ENCODE results near the gene CA14. TPM values are rescaled to one million over a fixed set of nuclear protein-coding genes. Genes with fewer than 3 reads are reported as not detected.
A peak's percentile ranks its signal among the peaks of the same experiment; 100 is the strongest.

The CA14 gene
- total and polyA plus RNA-seq, 9 of the 15 experiments (the other 6 are each of a cell fraction or from before 2014, with no cell fraction given), result 0.13 to 0.57 (median 0.26) TPM; not detected in 1

GRCh38 chr1:150259758-150260669, 2.4 kb downstream of the CA14 start (continued):
- TF ChIP-seq PBX2 (CRISPR knock-in tag; IDR thresholded peaks at IDR 0.05; ENCODE audit: low read depth) (no peak), PBX2 (tag; conservative IDR thresholded peaks at IDR 0.05; ENCODE audit: low read depth) (0 out of 2 replicates have a peak, but pooled peaks have one; percentile 26), KLF1 (tag; IDR thresholded peaks at IDR 0.05) (no peak), CHAMP1 (IDR thresholded peaks at IDR 0.05) (no peak), NFIC (IDR thresholded peaks at IDR 0.05) (peak; percentile 26; the same call in 1 of the 2 replicates), PRDM10 (IDR thresholded peaks at IDR 0.05; ENCODE audit: partially characterized antibody) (peak; percentile 55), JUND (IDR thresholded peaks at IDR 0.05; ENCODE audit: borderline replicate concordance, low read depth, low read length) (0 out of 2 replicates have a peak, but pooled peaks have one; percentile 10), JUND (tag; IDR thresholded peaks at IDR 0.05; ENCODE audit: borderline replicate concordance, low read depth, low read length) (no peak), VEZF1 (CRISPR knock-in tag; IDR thresholded peaks at IDR 0.05) (peak; percentile 18; the same call in 1 of the 2 replicates), ETV5 (CRISPR knock-in tag; IDR thresholded peaks at IDR 0.05; ENCODE audit: low read depth) (no peak), NRF1 (conservative IDR thresholded peaks at IDR 0.05 in 1 of 2, IDR thresholded peaks at IDR 0.05 in 1 of 2) (peak; percentile 48 to 62; a peak in 3 of 4 replicates)

Data from K562 (cell line).